Choroid plexus epithelial cell (primary cell): ENCODE measurements around the gene AMOTL2.

Experiments used
- DNase-seq: peaks from one replicate; pipeline ENCODE4 v3.0.0-alpha.2; 2010; ENCODE audit warnings: low read depth
- H3K4me3 ChIP-seq: 2 replicates; pipeline ENCODE4 v1.5.1; 2011; ENCODE audit warnings: low read depth, mild to moderate bottlenecking, control low read depth, low read length, moderate library complexity
- CTCF ChIP-seq: conservative IDR thresholded peaks from 2 replicates; pipeline ENCODE4 v1.5.1; 2011; ENCODE audit warnings: low read depth, mild to moderate bottlenecking, control low read depth, inconsistent platforms, low read length, moderate library complexity

The AMOTL2 gene

DNA sequence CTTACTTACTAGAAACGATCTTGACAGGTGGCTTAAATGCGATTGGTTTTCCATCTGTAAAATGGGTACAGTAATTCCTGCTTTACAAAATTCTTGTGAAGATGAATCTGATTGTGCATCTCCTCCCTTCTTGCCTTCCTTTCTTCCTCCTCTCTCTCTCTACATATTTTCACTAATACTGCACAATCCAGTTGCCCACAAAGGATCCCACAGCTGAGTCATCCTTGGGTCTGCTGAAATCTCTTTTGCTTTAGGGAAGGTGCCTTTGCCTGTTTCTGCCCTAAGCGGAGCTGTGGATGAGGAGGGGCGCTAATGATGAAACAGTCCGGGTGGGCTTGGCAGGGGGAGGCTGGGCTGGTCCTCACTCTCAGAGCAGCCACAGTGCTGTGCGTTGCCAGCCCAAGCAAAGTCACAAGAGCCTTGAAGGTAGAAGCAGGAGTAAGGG is 46.1 kb downstream of the AMOTL2 start:
- no peak overlapping the region for H3K4me3 ChIP-seq
- TF ChIP-seq CTCF, result no peak
- DNase-seq, result peak; percentile 88

DNA sequence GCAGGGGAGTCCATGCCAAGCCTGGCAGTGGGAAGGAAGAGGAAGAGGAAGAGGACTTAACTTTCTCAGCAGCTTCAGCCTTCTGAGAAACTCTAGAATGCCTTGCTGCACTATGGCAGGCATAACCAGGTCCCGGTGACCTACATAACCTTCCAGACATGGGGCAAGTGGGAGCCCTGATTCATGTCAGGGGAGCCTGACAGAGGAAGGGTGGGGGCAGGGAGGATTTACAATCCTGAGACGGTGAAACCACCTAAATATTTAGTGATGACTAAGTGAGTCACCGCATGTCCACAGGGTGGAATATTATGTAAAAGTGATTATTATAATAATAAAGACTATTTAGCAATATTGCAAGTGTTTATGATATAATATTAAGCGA is 46.7 kb downstream of the AMOTL2 start:
- no peak for TF ChIP-seq CTCF
- DNase-seq, result peak; percentile 82
- no peak overlapping the region for H3K4me3 ChIP-seq

DNA sequence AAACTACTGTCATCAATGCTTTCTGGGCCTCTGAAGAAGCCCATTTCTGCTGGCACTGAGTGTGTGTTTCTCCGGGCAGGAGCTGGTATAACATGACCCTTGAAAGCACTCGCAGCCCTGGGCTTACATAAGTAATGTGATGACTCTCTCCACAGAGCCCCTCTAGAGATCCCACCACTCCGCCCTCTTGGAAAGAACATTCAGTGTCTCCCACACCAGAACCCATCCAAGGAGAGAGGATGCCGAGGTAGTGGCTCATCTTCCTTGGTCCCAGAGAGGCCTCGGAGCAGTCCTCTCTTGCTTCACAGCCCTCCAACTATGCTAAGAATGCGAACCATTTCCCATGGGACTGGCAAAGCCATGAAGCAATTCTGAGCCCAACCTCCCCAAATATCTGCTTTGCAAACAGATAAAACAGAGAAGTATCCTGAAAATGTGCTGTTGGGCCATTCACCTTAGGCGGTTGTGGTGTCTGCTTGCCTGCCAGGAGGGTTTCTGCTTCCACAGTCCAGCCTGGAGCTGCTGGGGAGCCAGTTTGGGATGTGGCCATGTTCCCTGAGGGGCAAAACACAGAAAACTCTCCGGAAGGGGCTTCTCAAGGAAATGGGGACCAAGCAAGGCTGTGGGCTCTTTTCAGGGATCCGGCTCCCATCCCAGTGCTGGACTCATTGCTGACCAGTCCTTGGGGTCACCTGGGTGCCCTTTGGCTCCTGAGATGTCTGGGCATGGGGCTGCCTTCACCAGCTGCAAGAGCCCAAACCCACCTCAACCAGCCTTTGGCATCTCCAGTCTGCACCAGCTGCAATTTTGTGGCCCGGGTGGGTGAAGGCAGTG is 47.3 kb downstream of the AMOTL2 start:
- DNase-seq, result peak; percentile 98
- H3K4me3 ChIP-seq, result no peak overlapping the region
- TF ChIP-seq CTCF, result no peak

DNA sequence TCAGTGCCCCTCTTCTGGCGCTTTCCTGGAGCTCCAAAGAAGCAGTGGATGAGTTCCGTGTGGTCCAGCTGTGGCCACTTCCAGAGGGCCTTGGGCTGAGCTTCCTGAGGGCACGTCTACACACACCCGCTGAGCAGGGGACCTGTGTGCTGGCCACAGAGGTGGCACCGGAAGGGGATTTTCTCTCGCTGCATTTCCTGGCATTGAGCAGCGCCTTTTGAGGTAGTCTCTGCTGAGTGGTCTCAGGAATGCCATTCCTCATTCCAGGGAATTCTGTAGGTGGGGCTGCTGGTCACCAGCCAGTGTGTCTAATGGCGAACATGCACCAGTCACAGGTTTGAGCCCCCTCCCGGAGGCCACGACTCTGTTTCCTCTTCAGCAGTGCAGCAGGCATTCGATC is 48.1 kb downstream of the AMOTL2 start:
- H3K4me3 ChIP-seq, result no peak overlapping the region
- DNase-seq, result no peak
- TF ChIP-seq CTCF, result no peak

GRCh38 chr3:134325706-134326105 is 48.5 kb downstream of the AMOTL2 start:
- DNase-seq, result no peak
- TF ChIP-seq CTCF, result no peak
- no peak overlapping the region for H3K4me3 ChIP-seq

- no peak for TF ChIP-seq CTCF
- H3K4me3 ChIP-seq, result no peak overlapping the region
- peak; percentile 25 for DNase-seq
Measured at GRCh38 chr3:134325061-134325705, 49.1 kb downstream of the AMOTL2 start.
